GM12875 (cell line): ENCODE results near the gene ZIC4.

Experiments used
- H3K4me3 ChIP-seq: one replicate; pipeline ENCODE4 v1.5.1; 2011; ENCODE audit warnings: low read depth, low read length, control low read depth
- CTCF ChIP-seq: IDR thresholded peaks from 2 replicates; pipeline ENCODE4 v1.5.1; 2011; ENCODE audit warnings: low read depth, mild to moderate bottlenecking, control low read depth, inconsistent platforms, low read length, moderate library complexity, borderline replicate concordance; ENCODE audit not compliant: insufficient read depth

The ZIC4 gene

GRCh38 chr3:147404000-147404799 lies 2.1 kb downstream of the ZIC4 start:
- no peak for TF ChIP-seq CTCF
- no peak overlapping the region for H3K4me3 ChIP-seq

- TF ChIP-seq CTCF: no peak
- no peak overlapping the region for H3K4me3 ChIP-seq
These were observed 2.8 kb downstream of the ZIC4 start for GRCh38 chr3:147403511-147403910.

- TF ChIP-seq CTCF: no peak
- no peak overlapping the region for H3K4me3 ChIP-seq
These were observed 4.2 kb downstream of the ZIC4 start for GRCh38 chr3:147402159-147402558.

- H3K4me3 ChIP-seq: no peak overlapping the region
- TF ChIP-seq CTCF: no peak
These were observed 4.9 kb downstream of the ZIC4 start for GRCh38 chr3:147401421-147401820.

GRCh38 chr3:147400999-147401398 lies 5.3 kb downstream of the ZIC4 start:
- no peak overlapping the region for H3K4me3 ChIP-seq
- TF ChIP-seq CTCF: no peak

- no peak overlapping the region for H3K4me3 ChIP-seq
- no peak for TF ChIP-seq CTCF
These were observed 6.2 kb downstream of the ZIC4 start for GRCh38 chr3:147400111-147400510.

GRCh38 chr3:147398813-147399534 lies 7.4 kb downstream of the ZIC4 start:
- TF ChIP-seq CTCF: no peak
- H3K4me3 ChIP-seq: no peak overlapping the region
